Kidney (tissue), 14 donors: ENCODE measurements around the gene SPPL2A. TPM values are rescaled to one million over a fixed set of nuclear protein-coding genes. Genes with fewer than 3 reads are reported as not detected.

Experiments
- DNase-seq, 5 donors: peaks; one replicate each; pipeline ENCODE4 v3.0.0-alpha.2; 2013 to 2020
- FAIRE-seq: peaks from 2 replicates; lab custom pipeline; 2012; peaks lifted over from hg19 to GRCh38; lab: Jason Lieb, UNC
- H3K27ac ChIP-seq, 2 donors: one replicate each; pipeline ENCODE4 v1.7.0; 2013; ENCODE audit warnings: low read depth in 2 of 2, low read length in 2 of 2, inconsistent platforms in 1 of 2
- H3K27me3 ChIP-seq: one replicate; pipeline ENCODE4 v1.7.1; 2013; ENCODE audit warnings: low read length, inconsistent platforms; ENCODE audit not compliant: control insufficient read depth, insufficient read depth
- H3K36me3 ChIP-seq, 3 donors: one replicate each; pipeline versions ENCODE4 v1.7.0 to v1.7.1; 2013; ENCODE audit warnings: low read length in 3 of 3, control low read depth in 1 of 3, inconsistent platforms in 1 of 3; ENCODE audit not compliant: insufficient read depth in 3 of 3, control insufficient read depth in 2 of 3
- H3K4me1 ChIP-seq, 3 donors: one replicate each; pipeline versions ENCODE4 v1.7.0 to v1.7.1; 2013; ENCODE audit warnings: low read length in 3 of 3, inconsistent platforms in 1 of 3, low read depth in 1 of 3; ENCODE audit not compliant: control insufficient read depth in 2 of 3, insufficient read depth in 2 of 3
- H3K4me3 ChIP-seq, 3 donors: one replicate each; pipeline versions ENCODE4 v1.7.0 to v1.8.1; 2013; ENCODE audit warnings: low read length in 3 of 3, control low read depth in 1 of 3, inconsistent platforms in 1 of 3
- H3K9ac ChIP-seq, 3 donors: one replicate each; pipeline versions ENCODE4 v1.7.0 to v1.7.1; 2013; ENCODE audit warnings: low read length in 3 of 3, control low read depth in 1 of 3, inconsistent platforms in 1 of 3
- H3K9me3 ChIP-seq, 3 donors: one replicate each; pipeline versions ENCODE4 v1.7.0 to v1.7.1; 2013; ENCODE audit warnings: low read length in 3 of 3, control low read depth in 1 of 3, inconsistent platforms in 1 of 3; ENCODE audit not compliant: control insufficient read depth in 2 of 3, insufficient read depth in 1 of 3
- intact Hi-C: fragments of 100-400 bp; cut with DNase I; formaldehyde crosslinking; loops from one replicate; pipeline ENCODE4 v1.11.1; 2022
- polyA plus RNA-seq: library from polyadenylated mRNA; stranded (reverse); fragments of 350-450 nt; fragmentation: Illumina TruSeq; extraction: RNeasy Lipid Tissue Mini Kit (QIAGEN cat#74804); gene quantifications from one replicate; pipeline ENCODE4 v1.2.3, GENCODE V29; 2014; ENCODE audit warnings: low read depth, low replicate concordance; ENCODE audit not compliant: insufficient read depth
- total RNA-seq: library from RNA; stranded (reverse); fragmentation: NEBNext Ultra II Directional; extraction: Animal tissue kit (Norgen Biotek cat#: 25700); gene quantifications from one replicate; pipeline ENCODE4 v1.2.1, GENCODE V29; 2021
- TF ChIP-seq, protein P1 (sequence below): IDR thresholded peaks from 3 replicates; pipeline ENCODE4 v1.5.1; 2012; ENCODE audit warnings: mild to moderate bottlenecking, moderate library complexity, borderline replicate concordance; ENCODE audit not compliant: insufficient read depth; ENCODE audit errors: extremely low read depth
- donor health status: control.
- donor health status: control.
- donor health status: control.
- donor health status: control.
- donor health status: control.
- donor health status: DM: yes; HTN: yes; CAD: no.
- donor health status: Normal renal cell carcinoma (clear cell type).

The SPPL2A gene
- total and polyA plus RNA-seq, 2 donors from 2014 or later: 53.3 to 134 TPM

DNA sequence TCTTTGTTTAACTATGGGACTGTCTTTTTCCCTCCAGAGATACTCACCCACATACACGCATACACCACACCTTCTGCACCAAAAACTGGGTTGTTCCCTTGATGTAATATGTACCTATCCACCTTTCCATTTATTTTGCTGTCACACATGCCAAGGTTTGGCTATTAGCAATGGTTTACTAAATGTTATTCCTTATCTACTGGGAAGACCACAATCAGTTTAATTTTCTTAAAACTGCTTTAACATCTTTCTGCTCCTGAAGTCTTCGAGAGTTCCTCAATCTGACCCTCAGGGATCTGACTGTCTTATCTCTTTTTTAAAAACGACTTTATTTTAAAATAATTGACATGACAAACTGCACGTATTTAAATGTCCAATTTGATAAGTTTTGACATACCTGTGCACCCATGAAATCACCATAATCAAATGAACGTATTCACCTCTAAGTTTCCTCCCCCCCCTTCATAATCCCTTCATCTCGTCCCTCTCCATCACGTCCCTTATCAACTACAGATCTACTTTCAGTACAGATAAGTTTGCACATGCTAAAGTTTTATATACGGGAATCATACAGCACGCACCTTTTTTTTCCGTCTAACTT is 78.1 kb downstream of the SPPL2A start:
- FAIRE-seq (no peak), DNase-seq (peak in 2 of 5 donors; percentile 2 to 5)

DNA sequence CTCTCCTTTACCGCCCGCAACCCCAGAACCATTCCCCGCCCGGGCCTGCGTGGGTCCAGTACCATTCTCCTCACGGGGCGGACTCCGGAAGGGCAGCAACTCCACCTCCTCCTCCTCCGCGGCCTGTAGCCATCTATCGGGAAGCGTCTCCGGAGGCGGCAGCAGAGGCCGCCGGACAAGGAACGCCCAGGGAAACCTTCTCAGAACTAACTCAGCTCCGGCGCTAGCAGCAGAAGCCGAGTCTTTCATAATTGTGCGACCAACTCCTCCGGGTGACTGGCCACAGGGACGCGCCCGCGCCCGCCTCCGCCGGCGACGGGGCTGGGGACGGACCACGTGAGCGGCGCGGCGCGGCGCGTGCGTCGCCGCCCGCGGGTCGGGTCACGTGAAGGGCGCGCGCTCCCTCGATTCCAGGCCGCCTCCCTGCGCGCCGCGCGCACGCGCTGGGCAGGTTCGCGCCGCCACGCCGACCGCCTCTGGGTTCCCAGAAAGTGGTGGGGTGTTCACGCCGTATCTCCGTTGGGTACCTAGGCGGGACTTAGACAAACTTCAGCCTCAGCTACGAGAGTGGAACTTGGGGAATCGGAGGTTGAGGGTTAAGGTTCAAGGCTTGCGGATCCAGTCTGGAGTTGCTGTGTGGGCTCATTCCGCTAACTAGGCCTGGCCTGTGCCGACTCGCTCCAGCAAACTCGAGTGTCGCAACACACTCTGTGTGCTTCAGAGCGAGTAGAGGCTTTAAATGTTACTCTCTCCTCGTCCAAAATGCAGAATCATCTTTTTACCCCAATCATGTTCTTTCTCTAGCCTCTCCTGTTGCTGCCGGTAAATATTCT is 78.8 kb downstream of the SPPL2A start, which contains the start of gene TRPM7:
Gene TRPM7 (minus strand): TSS at position 329 of the 833 bp plus-strand sequence. CDS start 264 bp downstream, at position 65.
- TF ChIP-seq, protein P1, sequence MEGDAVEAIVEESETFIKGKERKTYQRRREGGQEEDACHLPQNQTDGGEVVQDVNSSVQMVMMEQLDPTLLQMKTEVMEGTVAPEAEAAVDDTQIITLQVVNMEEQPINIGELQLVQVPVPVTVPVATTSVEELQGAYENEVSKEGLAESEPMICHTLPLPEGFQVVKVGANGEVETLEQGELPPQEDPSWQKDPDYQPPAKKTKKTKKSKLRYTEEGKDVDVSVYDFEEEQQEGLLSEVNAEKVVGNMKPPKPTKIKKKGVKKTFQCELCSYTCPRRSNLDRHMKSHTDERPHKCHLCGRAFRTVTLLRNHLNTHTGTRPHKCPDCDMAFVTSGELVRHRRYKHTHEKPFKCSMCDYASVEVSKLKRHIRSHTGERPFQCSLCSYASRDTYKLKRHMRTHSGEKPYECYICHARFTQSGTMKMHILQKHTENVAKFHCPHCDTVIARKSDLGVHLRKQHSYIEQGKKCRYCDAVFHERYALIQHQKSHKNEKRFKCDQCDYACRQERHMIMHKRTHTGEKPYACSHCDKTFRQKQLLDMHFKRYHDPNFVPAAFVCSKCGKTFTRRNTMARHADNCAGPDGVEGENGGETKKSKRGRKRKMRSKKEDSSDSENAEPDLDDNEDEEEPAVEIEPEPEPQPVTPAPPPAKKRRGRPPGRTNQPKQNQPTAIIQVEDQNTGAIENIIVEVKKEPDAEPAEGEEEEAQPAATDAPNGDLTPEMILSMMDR: no peak
- H3K36me3 ChIP-seq: no peaks in the 10 kb centered on the region
- intact Hi-C loops: no loop called here
- peak within 1 kb of the TSS; percentile 99 for H3K27ac ChIP-seq
- FAIRE-seq: no peak
- no peaks in the 10 kb centered on the region for H3K27me3 ChIP-seq
- peak within 1 kb of the TSS; percentile 87 to 99 (median 96) for H3K9ac ChIP-seq
- H3K4me3 ChIP-seq: peak within 1 kb of the TSS; percentile 83 to 91 (median 87)
- H3K4me1 ChIP-seq: peaks cover 0 to 9% (median 7%) of the 10 kb centered on the region in 3 donors
- no peaks in the 10 kb centered on the region for H3K9me3 ChIP-seq
- DNase-seq: peak; percentile 90 to 97 (median 94)

More for the DNA sequence above, 78.1 kb downstream of the SPPL2A start:
- Histone ChIP-seq H3K27ac (peak overlapping the region; percentile 98 to 99), H3K4me1 (peaks cover 0 to 9% (median 7%) of the 10 kb centered on the region in 3 donors), H3K27me3 (no peaks in the 10 kb centered on the region), H3K36me3 (no peaks in the 10 kb centered on the region), H3K4me3 (peak overlapping the region; percentile 83 to 87 (median 83)), H3K9ac (peak overlapping the region; percentile 72 to 99 (median 87)), H3K9me3 (no peaks in the 10 kb centered on the region)
- TF ChIP-seq, protein P1: no peak
- intact Hi-C loops: no loop called here

DNA sequence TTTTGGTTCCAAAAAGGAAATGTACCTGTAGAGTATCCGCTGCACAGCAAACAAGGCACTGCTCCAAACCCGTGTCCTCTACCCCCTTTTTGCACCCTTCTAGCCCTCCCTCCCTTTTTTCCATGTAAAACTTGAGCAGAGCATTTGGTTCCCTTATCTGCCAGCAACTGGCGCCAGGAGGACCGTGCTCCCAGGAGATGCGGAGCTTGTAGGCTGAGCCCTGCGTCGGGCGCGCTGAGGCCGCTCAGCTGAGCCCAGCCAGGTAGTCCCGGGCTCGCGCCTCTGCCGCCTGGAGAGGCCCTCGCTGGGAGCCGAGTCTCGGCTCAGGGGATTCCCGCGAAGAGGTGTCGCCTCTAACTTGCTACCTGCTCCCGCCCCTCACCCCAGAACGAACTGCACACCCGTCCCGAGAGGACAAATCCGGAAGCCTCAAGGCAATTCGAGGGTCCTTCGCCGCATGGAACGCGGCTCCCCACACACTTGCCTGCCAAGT is 79.5 kb downstream of the SPPL2A start:
- TF ChIP-seq, protein P1: no peak
- Histone ChIP-seq H3K27ac (peak overlapping the region; percentile 99), H3K9ac (peak overlapping the region; percentile 66 to 99 (median 96)), H3K9me3 (no peaks in the 10 kb centered on the region), H3K4me1 (peaks cover 0 to 9% (median 7%) of the 10 kb centered on the region in 3 donors), H3K4me3 (peak overlapping the region; percentile 78 to 91 (median 83)), H3K27me3 (no peaks in the 10 kb centered on the region), H3K36me3 (no peaks in the 10 kb centered on the region)
- DNase-seq: peak in 4 of 5 donors; percentile 68 to 89 (median 80)
- intact Hi-C loops: no loop called here
- FAIRE-seq: no peak
